Mesendoderm (in vitro differentiated cells): Measurements from ENCODE around the gene NCAPH2.

Experiments used
- DNase-seq: peaks from one replicate; pipeline ENCODE4 v3.0.0; 2013
- H2AK5ac ChIP-seq: 2 replicates; pipeline ENCODE4 v1.6.1; 2013; ENCODE audit warnings: low read length, inconsistent platforms
- H2BK120ac ChIP-seq: 2 replicates; pipeline ENCODE4 v1.6.1; 2013; ENCODE audit warnings: low read depth, mild to moderate bottlenecking, low read length, moderate library complexity, mixed read lengths
- H2BK15ac ChIP-seq: replicated peaks from 2 replicates; pipeline ENCODE4 v1.6.1; 2013; ENCODE audit warnings: low read depth, mild to moderate bottlenecking, moderate library complexity
- H2BK5ac ChIP-seq: 2 replicates; pipeline ENCODE4 v1.6.1; 2013; ENCODE audit warnings: low read length, inconsistent platforms
- H3K18ac ChIP-seq: 2 replicates; pipeline ENCODE4 v1.6.1; 2013; ENCODE audit warnings: mild to moderate bottlenecking, low read length, mixed read lengths
- H3K23ac ChIP-seq: one replicate; pipeline ENCODE4 v1.6.1; 2013; ENCODE audit warnings: low read length
- H3K27ac ChIP-seq: 2 replicates; pipeline ENCODE4 v1.5.1; 2013; ENCODE audit warnings: low read depth, mild to moderate bottlenecking, inconsistent platforms, low read length, moderate library complexity
- H3K27me3 ChIP-seq: 2 replicates; pipeline ENCODE4 v1.6.1; 2013; ENCODE audit warnings: low read length, control low read depth, mild to moderate bottlenecking, inconsistent platforms; ENCODE audit not compliant: insufficient read depth, poor library complexity
- H3K36me3 ChIP-seq: 2 replicates; pipeline ENCODE4 v1.6.1; 2013; ENCODE audit warnings: low read length, inconsistent platforms; ENCODE audit not compliant: control insufficient read depth, insufficient read depth
- H3K4ac ChIP-seq: one replicate; pipeline ENCODE4 v1.6.1; 2013; ENCODE audit warnings: low read depth, mild to moderate bottlenecking, low read length, moderate library complexity
- H3K4me1 ChIP-seq: 2 replicates; pipeline ENCODE4 v1.6.1; 2013; ENCODE audit warnings: low read depth, low read length, inconsistent platforms; ENCODE audit not compliant: control insufficient read depth
- H3K4me2 ChIP-seq: 2 replicates; pipeline ENCODE4 v1.6.1; 2013; ENCODE audit warnings: low read length
- H3K4me3 ChIP-seq: 2 replicates; pipeline ENCODE4 v1.5.1; 2013; ENCODE audit warnings: mild to moderate bottlenecking, low read length
- H3K56ac ChIP-seq: one replicate; pipeline ENCODE4 v1.6.1; 2013; ENCODE audit warnings: low read length
- H3K79me1 ChIP-seq: 2 replicates; pipeline ENCODE4 v1.6.1; 2013; ENCODE audit warnings: low read length, inconsistent platforms
- H3K79me2 ChIP-seq: 2 replicates; pipeline ENCODE4 v1.6.1; 2013; ENCODE audit warnings: mild to moderate bottlenecking, low read length; ENCODE audit not compliant: control insufficient read depth, insufficient read depth
- H3K9ac ChIP-seq: 2 replicates; pipeline ENCODE4 v1.6.1; 2013; ENCODE audit warnings: low read length, inconsistent platforms
- H4K5ac ChIP-seq: one replicate; pipeline ENCODE4 v1.6.1; 2013; ENCODE audit warnings: low read length
- H4K8ac ChIP-seq: one replicate; pipeline ENCODE4 v1.6.1; 2013; ENCODE audit warnings: low read depth, mild to moderate bottlenecking, control low read depth, low read length, moderate library complexity
- WGBS: extraction: QIAGEN DNeasy Blood & Tissue Kit; methylation state at CpG from one replicate; pipeline ENCODE4 v1.1.7; 2013; ENCODE audit warnings: low lambda C conversion rate, missing lambda C conversion rate; ENCODE audit not compliant: insufficient coverage; ENCODE audit errors: extremely low coverage; 5-methylcytosine and 5-hydroxymethylcytosine counted together

The NCAPH2 gene

DNA sequence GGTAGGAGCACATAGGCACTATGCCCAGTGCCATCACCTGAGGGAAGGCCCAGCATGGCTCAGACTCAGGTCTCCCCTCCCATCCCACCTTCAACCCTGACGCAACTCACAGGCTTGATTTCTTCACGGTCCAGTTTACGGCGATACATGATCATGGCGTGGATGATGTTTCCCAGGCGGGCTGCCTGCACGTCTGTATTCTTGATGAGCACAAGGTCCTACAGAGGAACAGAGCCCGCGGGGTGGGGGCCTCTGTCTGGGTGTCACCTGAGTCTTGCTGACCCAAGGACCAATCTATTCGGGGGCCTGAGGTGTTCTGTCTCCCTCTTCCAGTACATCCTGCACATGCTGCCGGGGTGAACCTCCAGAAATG is 66.3 kb downstream of the NCAPH2 start:
- peaks cover 21% of the 10 kb centered on the region for H3K36me3 ChIP-seq
- H3K79me2 ChIP-seq, result no peaks in the 10 kb centered on the region
- no peaks in the 10 kb centered on the region for H3K79me1 ChIP-seq
- H4K5ac ChIP-seq, result no peak overlapping the region
- WGBS, result no CpG with 5 or more reads among the region's 11 CpGs
- no peak overlapping the region for H3K4me3 ChIP-seq
- no peaks in the 10 kb centered on the region for H3K4me1 ChIP-seq
- H3K23ac ChIP-seq, result no peak overlapping the region
- no peak overlapping the region for H3K4me2 ChIP-seq
- H3K9ac ChIP-seq, result no peak overlapping the region
- no peak overlapping the region for H3K4ac ChIP-seq
- no peak overlapping the region for H2AK5ac ChIP-seq
- no peak overlapping the region for H3K27ac ChIP-seq
- H2BK5ac ChIP-seq, result no peak overlapping the region
- H3K27me3 ChIP-seq, result no peaks in the 10 kb centered on the region
- no peak overlapping the region for H3K18ac ChIP-seq
- no peak for DNase-seq
- H4K8ac ChIP-seq, result no peak overlapping the region
- no peak overlapping the region for H3K56ac ChIP-seq
- H2BK120ac ChIP-seq, result no peak overlapping the region
- no peak overlapping the region for H2BK15ac ChIP-seq
